ENCODE data around the gene RPS6KA2. TPM values are rescaled to one million over a fixed set of nuclear protein-coding genes. Genes with fewer than 3 reads are reported as not detected.

Gene RPS6KA2
- total RNA-seq, 1 donor from 2014 or later, result 33.7 TPM

GRCh38 chr6:166379800-166380199 is 247.3 kb downstream of the RPS6KA2 start:
- Mint-ChIP-seq H3K4me1 (peaks cover 17% of the 10 kb centered on the region), H3K27me3 (ENCODE audit: low read depth) (no peaks in the 10 kb centered on the region), H3K9me3 (no peaks in the 10 kb centered on the region), H3K36me3 (ENCODE audit: low read depth) (no peaks in the 10 kb centered on the region), H3K27ac (ENCODE audit: unreplicated experiment) (no peak overlapping the region), H3K4me3 (no peak overlapping the region)
- no peak for TF ChIP-seq CTCF (conservative IDR thresholded peaks at IDR 0.05)
- no peak for DNase-seq (ENCODE audit: low read depth, low spot score)

DNA sequence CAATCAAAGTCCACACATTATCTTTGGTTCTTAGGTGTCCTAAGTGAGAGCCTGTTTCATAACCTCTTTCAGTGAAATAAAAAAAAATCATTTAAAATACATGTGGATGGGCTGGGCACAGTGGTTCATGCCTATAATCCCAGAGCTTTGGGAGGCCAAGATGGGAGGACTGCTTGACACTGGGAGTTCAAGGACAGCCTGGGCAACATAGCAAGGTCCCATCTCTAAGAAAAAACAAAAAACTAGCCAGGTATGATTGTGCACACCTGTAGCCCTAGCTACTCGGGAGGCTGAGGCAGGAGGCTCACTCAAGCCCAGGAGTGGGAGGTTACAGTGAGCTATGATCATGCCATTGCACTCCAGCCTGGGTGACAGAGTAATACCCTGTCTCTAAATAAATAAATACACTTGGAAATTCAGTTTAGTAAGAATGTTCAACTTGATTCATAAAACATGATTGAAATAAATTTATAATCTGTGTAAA is 247.9 kb downstream of the RPS6KA2 start:
- Mint-ChIP-seq H3K27ac (ENCODE audit: unreplicated experiment) (no peak overlapping the region), H3K36me3 (ENCODE audit: low read depth) (no peaks in the 10 kb centered on the region), H3K9me3 (no peaks in the 10 kb centered on the region), H3K4me3 (no peak overlapping the region), H3K27me3 (ENCODE audit: low read depth) (no peaks in the 10 kb centered on the region), H3K4me1 (peaks cover 13% of the 10 kb centered on the region)
- TF ChIP-seq CTCF (conservative IDR thresholded peaks at IDR 0.05), result no peak
- DNase-seq (ENCODE audit: low read depth, low spot score), result no peak

GRCh38 chr6:166377721-166378120 is 249.3 kb downstream of the RPS6KA2 start:
- H3K4me3 Mint-ChIP-seq, result peak overlapping the region; percentile 7
- H3K36me3 Mint-ChIP-seq (ENCODE audit: low read depth), result no peaks in the 10 kb centered on the region
- no peaks in the 10 kb centered on the region for H3K9me3 Mint-ChIP-seq
- no peaks in the 10 kb centered on the region for H3K27me3 Mint-ChIP-seq (ENCODE audit: low read depth)
- peaks cover 8% of the 10 kb centered on the region for H3K4me1 Mint-ChIP-seq
- no peak for TF ChIP-seq CTCF (conservative IDR thresholded peaks at IDR 0.05)
- DNase-seq (ENCODE audit: low read depth, low spot score), result no peak
- no peak overlapping the region for H3K27ac Mint-ChIP-seq (ENCODE audit: unreplicated experiment)

DNA sequence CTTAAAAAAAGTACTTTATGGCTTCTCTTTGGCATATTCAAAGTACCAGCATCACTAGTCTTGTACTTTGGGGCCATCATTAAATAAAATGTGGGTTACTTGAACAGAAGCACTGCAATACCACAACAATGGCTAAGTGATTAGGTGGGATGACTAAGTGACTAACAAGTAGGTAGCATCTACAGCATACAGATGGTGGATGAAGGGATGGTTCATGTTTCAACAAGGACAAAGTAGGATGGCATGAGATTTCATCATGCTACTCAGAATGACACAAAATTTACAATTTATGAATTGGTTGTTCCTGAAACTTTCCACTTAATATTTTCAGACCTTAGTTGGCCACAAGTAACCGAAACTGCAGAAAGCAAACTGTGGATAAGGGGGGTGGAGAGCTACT is 252.0 kb downstream of the RPS6KA2 start:
- Mint-ChIP-seq H3K4me1 (peaks cover under 1% of the 10 kb centered on the region), H3K27me3 (ENCODE audit: low read depth) (no peaks in the 10 kb centered on the region), H3K9me3 (no peaks in the 10 kb centered on the region), H3K4me3 (no peak overlapping the region), H3K36me3 (ENCODE audit: low read depth) (no peaks in the 10 kb centered on the region), H3K27ac (ENCODE audit: unreplicated experiment) (no peak overlapping the region)
- no peak for DNase-seq (ENCODE audit: low read depth, low spot score)
- no peak for TF ChIP-seq CTCF (conservative IDR thresholded peaks at IDR 0.05)

DNA sequence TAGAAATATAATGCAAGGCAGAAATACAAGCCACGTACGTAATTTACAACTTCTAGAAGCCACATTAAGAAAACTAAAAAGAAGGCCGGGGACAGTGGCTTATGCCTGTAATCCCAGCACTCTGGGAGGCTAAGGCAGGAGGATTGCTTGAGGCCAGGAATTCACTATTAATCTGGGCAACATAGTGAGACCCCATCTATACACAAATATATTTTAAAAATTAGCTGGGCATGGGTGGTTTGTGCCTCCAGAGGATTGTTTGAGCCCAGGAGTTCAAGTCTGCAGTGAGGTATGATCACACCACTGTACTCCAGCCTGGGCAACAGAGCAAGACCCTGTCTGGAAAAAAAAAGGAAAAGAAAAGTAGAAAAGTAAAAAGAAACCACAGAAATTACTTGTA is 256.6 kb downstream of the RPS6KA2 start:
- no peak for DNase-seq (ENCODE audit: low read depth, low spot score)
- peaks cover 19% of the 10 kb centered on the region for H3K4me1 Mint-ChIP-seq
- no peaks in the 10 kb centered on the region for H3K36me3 Mint-ChIP-seq (ENCODE audit: low read depth)
- H3K9me3 Mint-ChIP-seq, result no peaks in the 10 kb centered on the region
- H3K27me3 Mint-ChIP-seq (ENCODE audit: low read depth), result no peaks in the 10 kb centered on the region
- no peak for TF ChIP-seq CTCF (conservative IDR thresholded peaks at IDR 0.05)
- no peak overlapping the region for H3K27ac Mint-ChIP-seq (ENCODE audit: unreplicated experiment)
- H3K4me3 Mint-ChIP-seq, result no peak overlapping the region

DNA sequence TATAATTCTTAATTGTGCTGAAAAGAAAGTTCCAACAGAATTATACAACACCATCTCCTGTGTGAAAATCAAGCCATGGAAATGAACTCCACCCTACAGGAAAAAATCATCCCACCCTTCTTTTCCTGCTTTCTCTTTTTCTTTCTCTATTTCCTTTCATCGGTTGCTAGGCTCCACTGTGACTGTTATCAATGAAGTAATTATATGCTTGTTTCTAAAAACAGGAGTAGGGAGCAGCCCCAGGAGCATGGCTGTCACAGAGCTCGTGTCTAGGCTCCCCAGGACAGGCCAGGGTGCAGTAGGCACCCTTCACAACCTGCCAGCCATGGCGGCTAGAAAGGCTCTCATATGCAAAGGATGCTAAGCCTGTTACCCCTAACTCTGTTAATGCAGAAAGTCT is 257.3 kb downstream of the RPS6KA2 start:
- Mint-ChIP-seq H3K27me3 (ENCODE audit: low read depth) (no peaks in the 10 kb centered on the region), H3K36me3 (ENCODE audit: low read depth) (no peaks in the 10 kb centered on the region), H3K9me3 (no peaks in the 10 kb centered on the region), H3K4me3 (no peak overlapping the region), H3K4me1 (peaks cover 26% of the 10 kb centered on the region), H3K27ac (ENCODE audit: unreplicated experiment) (peak overlapping the region; percentile 1)
- TF ChIP-seq CTCF (conservative IDR thresholded peaks at IDR 0.05), result no peak
- no peak for DNase-seq (ENCODE audit: low read depth, low spot score)

Data from neural crest cell (in vitro differentiated cells).